22Rv1 (cell line): ENCODE results near the gene CCDC9.

Experiments used
- H3K27ac ChIP-seq: fragments of 450-650 bp; 2 replicates; pipeline ENCODE4 v1.5.1; 2017
- CTCF ChIP-seq: fragments of 450-650 bp; IDR thresholded peaks from 2 replicates; pipeline ENCODE4 v1.5.1; 2017; ENCODE audit warnings: mild to moderate bottlenecking
- ZFX ChIP-seq: fragments of 450-650 bp; IDR thresholded peaks from 2 replicates; pipeline ENCODE4 v1.6.1; 2017; ENCODE audit warnings: antibody characterized with exemption, borderline replicate concordance

Gene CCDC9

GRCh38 chr19:47221890-47222289 lies 34.4 kb upstream of the CCDC9 start:
- H3K27ac ChIP-seq = no peak overlapping the region
- TF ChIP-seq CTCF (no peak), ZFX (no peak)

- TF ChIP-seq ZFX (no peak), CTCF (peak; percentile 49)
- peak overlapping the region; percentile 99 for H3K27ac ChIP-seq
Measured at GRCh38 chr19:47225746-47226425, 30.4 kb upstream of the CCDC9 start.

- TF ChIP-seq ZFX (no peak), CTCF (no peak)
Measured at GRCh38 chr19:47226426-47227351, 29.6 kb upstream of the CCDC9 start.

GRCh38 chr19:47227352-47228167 lies 28.8 kb upstream of the CCDC9 start:
- peak overlapping the region; percentile 99 for H3K27ac ChIP-seq
- TF ChIP-seq CTCF (no peak), ZFX (no peak)

More at GRCh38 chr19:47226426-47227351, 29.6 kb upstream of the CCDC9 start:
- peak overlapping the region; percentile 99 for H3K27ac ChIP-seq

- H3K27ac ChIP-seq = peak overlapping the region; percentile 99
- TF ChIP-seq CTCF (no peak), ZFX (no peak)
Measured at GRCh38 chr19:47228168-47228936, 28.0 kb upstream of the CCDC9 start.

- peak overlapping the region; percentile 99 for H3K27ac ChIP-seq
- TF ChIP-seq CTCF = no peak
- no peak for TF ChIP-seq ZFX
Measured at GRCh38 chr19:47228937-47229675, 27.2 kb upstream of the CCDC9 start.
